Calu3 (cell line): Measurements from ENCODE around the gene COL20A1. TPM values are rescaled to one million over a fixed set of nuclear protein-coding genes. Genes with fewer than 3 reads are reported as not detected.

Source experiments
- BruUV-seq: library from RNA; stranded (reverse); fragments of 400-500 nt; replicated peaks from 2 replicates; lab custom pipeline; 2021; lab: Mats Ljungman, UMichigan
- CTCF ChIA-PET: fragments of 300-600 bp; sonication (Branson Sonifier 250); formaldehyde crosslinking; loops from one replicate; lab custom pipeline; 2022; ENCODE audit warnings: antibody characterized with exemption; lab: Charles Lee
- DNase-seq: peaks from one replicate; pipeline ENCODE4 v3.0.0; 2022
- H3K27ac Mint-ChIP-seq: one replicate; pipeline ENCODE4 v1.8.0; 2022; ENCODE audit warnings: mixed read lengths; ENCODE audit not compliant: unreplicated experiment
- H3K27me3 Mint-ChIP-seq: one replicate; pipeline ENCODE4 v1.8.0; 2022; ENCODE audit warnings: mixed read lengths; ENCODE audit not compliant: unreplicated experiment
- H3K36me3 Mint-ChIP-seq: one replicate; pipeline ENCODE4 v1.8.0; 2022; ENCODE audit warnings: mild to moderate bottlenecking, moderate library complexity, mixed read lengths; ENCODE audit not compliant: insufficient read depth, unreplicated experiment
- H3K4me1 Mint-ChIP-seq: one replicate; pipeline ENCODE4 v1.8.0; 2022; ENCODE audit warnings: mild to moderate bottlenecking, low read depth, mixed read lengths; ENCODE audit not compliant: unreplicated experiment
- H3K4me3 Mint-ChIP-seq: one replicate; pipeline ENCODE4 v1.8.0; 2022; ENCODE audit warnings: mild to moderate bottlenecking, low read depth, moderate library complexity, mixed read lengths; ENCODE audit not compliant: unreplicated experiment
- H3K9me3 Mint-ChIP-seq: one replicate; pipeline ENCODE4 v1.8.0; 2022; ENCODE audit warnings: low read depth, mixed read lengths; ENCODE audit not compliant: unreplicated experiment
- CTCF ChIP-seq: fragments of 200-600 bp; IDR thresholded peaks from one replicate; pipeline ENCODE4 v1.8.0; 2022; ENCODE audit warnings: antibody characterized with exemption; ENCODE audit not compliant: unreplicated experiment
- intact Hi-C: fragments of 100-400 bp; cut with micrococcal nuclease; formaldehyde crosslinking; loops from one replicate; pipeline ENCODE4 v1.10.0; 2022; ENCODE audit not compliant: unreplicated experiment
- total RNA-seq: library from RNA; stranded (reverse); gene quantifications from 2 replicates; pipeline ENCODE4 v1.2.3, GENCODE V29; 2022

The COL20A1 gene
- total RNA-seq, 1 experiment from 2014 or later, result not detected

GRCh38 chr20:63351811-63352591 is 59.0 kb downstream of the COL20A1 start:
- no peak for DNase-seq
- TF ChIP-seq CTCF, result no peak
- no TSS peak for BruUV-seq
- intact Hi-C loops, result no loop called here
- Mint-ChIP-seq H3K4me1 (no peaks in the 10 kb centered on the region), H3K27me3 (peaks cover 12% of the 10 kb centered on the region), H3K36me3 (peaks cover 18% of the 10 kb centered on the region), H3K27ac (no peak overlapping the region), H3K9me3 (peaks cover 6% of the 10 kb centered on the region), H3K4me3 (no peak overlapping the region)
- CTCF ChIA-PET, result no interaction called here

GRCh38 chr20:63352811-63353221 is 59.8 kb downstream of the COL20A1 start:
- Mint-ChIP-seq H3K27ac (no peak overlapping the region), H3K4me1 (no peaks in the 10 kb centered on the region), H3K4me3 (no peak overlapping the region), H3K36me3 (peaks cover 18% of the 10 kb centered on the region), H3K27me3 (peaks cover 19% of the 10 kb centered on the region), H3K9me3 (peaks cover 6% of the 10 kb centered on the region)
- no peak for TF ChIP-seq CTCF
- no TSS peak for BruUV-seq
- intact Hi-C loops, result no loop called here
- CTCF ChIA-PET, result interaction anchor here (0.6 kb wide), 2 partner anchors 44 to 58 kb away, joined by 4 to 10 read pairs; no protein-coding TSS in a partner anchor
- no peak for DNase-seq

GRCh38 chr20:63354636-63355350 is 61.8 kb downstream of the COL20A1 start:
- DNase-seq, result no peak
- CTCF ChIA-PET, result no interaction called here
- TF ChIP-seq CTCF, result no peak
- H3K36me3 Mint-ChIP-seq, result peaks cover 17% of the 10 kb centered on the region
- no peak overlapping the region for H3K4me3 Mint-ChIP-seq
- no TSS peak for BruUV-seq
- intact Hi-C loops, result no loop called here
- no peaks in the 10 kb centered on the region for H3K4me1 Mint-ChIP-seq
- no peak overlapping the region for H3K27ac Mint-ChIP-seq
- peaks cover 39% of the 10 kb centered on the region for H3K27me3 Mint-ChIP-seq
- peaks cover 6% of the 10 kb centered on the region for H3K9me3 Mint-ChIP-seq

- Mint-ChIP-seq H3K4me1 (no peaks in the 10 kb centered on the region), H3K4me3 (no peak overlapping the region), H3K9me3 (peaks cover 2% of the 10 kb centered on the region), H3K27me3 (peaks cover 48% of the 10 kb centered on the region), H3K36me3 (peaks cover 8% of the 10 kb centered on the region), H3K27ac (no peak overlapping the region)
- CTCF ChIA-PET, result no interaction called here
- no TSS peak for BruUV-seq
- no peak for TF ChIP-seq CTCF
- intact Hi-C loops, result no loop called here
- no peak for DNase-seq
Observed at GRCh38 chr20:63355781-63356295, 62.9 kb downstream of the COL20A1 start.
